HTERT RPE-1 (cell line): ENCODE measurements around the gene LMCD1.

ENCODE experiments used
- in situ Hi-C: fragments of 300-500 bp; cut with MboI; formaldehyde crosslinking; loops from 4 replicates; pipeline ENCODE4 v1.14.3; 2020; ENCODE audit warnings: low sequenced_read_pairs

The LMCD1 gene

GRCh38 chr3:8482960-8483665, 18.5 kb upstream of the LMCD1 start:
- in situ Hi-C loops = no loop called here

GRCh38 chr3:8484409-8485140, 17.0 kb upstream of the LMCD1 start:
- in situ Hi-C loops = no loop called here

DNA sequence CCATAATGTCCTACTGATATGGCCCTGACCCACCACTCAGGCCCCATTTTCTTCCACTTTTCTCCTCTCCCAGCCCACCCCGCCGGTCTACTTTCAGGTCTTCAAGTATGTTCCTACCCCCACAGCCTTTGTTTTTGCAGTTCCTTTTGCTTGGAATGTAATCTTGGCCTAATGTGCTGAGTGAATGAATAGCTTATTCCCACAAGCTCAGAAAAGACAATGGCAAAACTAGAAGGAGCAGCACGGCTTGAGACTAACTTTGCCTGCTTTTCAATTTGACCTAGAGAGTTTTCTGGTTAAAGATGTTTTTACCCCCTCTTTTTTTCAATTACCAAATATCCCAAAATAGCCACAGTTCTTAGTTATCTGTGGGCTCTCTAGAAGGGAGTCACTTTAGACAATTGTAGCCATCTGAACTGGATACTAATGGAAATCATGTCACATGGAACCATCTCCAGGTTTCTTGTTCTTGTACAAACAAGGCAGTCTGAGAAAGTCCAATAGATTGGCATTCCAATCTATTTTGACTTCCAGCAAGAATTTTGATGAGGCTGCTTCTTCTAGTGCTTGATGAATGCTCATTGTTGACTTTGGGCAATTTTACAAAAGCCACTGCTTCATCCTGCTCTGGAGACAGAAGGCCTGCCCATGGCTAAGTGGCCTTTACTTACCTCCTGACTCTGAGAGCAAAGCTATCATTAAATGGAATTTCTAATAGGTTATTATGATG, 16.3 kb upstream of the LMCD1 start:
- in situ Hi-C loops = no loop called here

- in situ Hi-C loops = no loop called here
These were observed 15.7 kb upstream of the LMCD1 start for GRCh38 chr3:8485943-8486342.

- in situ Hi-C loops = no loop called here
These were observed 15.2 kb upstream of the LMCD1 start for GRCh38 chr3:8486434-8486833.

DNA sequence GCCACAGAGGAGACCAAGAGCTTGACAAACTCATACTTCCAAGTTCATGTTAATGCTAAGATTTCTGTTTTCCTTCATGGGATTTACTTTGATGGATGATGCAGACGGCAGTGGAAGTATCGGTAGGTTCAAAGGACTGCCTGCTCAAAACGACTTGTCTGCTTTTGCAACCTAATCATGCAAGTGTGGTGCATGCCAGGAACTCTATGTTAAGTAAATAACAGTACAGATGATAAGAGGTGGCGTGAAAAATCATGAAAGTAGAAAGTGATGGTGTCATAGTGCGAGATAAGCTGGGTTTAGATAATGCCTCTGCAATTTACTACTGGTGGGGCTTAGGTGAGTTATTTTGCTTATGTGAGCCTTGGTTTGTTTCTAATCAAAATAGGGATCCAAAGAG, 14.7 kb upstream of the LMCD1 start:
- in situ Hi-C loops = no loop called here

DNA sequence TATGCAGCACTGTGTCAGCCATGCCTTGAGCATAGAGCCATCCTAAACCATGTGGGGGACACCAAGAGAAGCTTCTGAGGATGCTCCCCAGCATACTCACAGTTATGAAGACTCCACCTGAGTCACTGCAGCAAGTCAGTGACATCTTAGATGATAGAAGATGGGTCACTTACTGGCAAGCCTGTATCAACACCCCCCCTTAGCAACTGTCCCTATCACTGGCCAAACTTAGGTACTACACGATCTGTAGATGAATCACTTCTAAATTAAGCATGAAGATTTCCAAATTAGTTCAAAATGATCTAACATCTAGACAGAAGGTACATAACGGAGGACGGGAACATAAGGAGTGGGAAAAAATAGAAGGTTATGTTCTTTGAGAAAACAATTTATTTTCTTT, 13.2 kb upstream of the LMCD1 start:
- in situ Hi-C loops = no loop called here

- in situ Hi-C loops = no loop called here
These were observed 12.7 kb upstream of the LMCD1 start for GRCh38 chr3:8488877-8489276.

DNA sequence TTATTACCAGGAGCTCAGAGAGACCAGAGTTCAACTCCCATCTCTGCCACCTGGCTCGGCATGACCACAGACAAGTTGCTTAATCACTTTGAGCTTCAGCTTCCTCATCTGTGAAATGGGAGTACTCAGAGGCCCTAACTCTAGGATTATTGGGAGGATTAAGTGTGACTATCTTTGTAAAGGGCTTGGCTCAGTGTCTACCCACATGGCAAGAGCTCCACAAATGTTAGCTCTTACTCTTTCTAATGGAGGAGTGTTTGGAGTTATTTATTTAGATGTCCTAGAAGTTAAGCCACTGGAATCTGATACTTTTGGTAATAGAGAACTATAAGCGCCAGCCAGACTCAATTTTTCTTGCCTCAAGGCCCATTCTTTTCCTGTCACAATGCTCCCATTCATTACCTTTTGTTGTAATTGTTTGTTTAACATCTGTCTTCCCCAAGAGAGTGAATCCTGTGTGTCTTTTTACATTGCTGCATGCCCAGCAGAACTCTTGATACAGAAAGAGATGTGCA, 12.3 kb upstream of the LMCD1 start:
- in situ Hi-C loops = no loop called here

- in situ Hi-C loops = no loop called here
These were observed 11.5 kb upstream of the LMCD1 start for GRCh38 chr3:8490079-8490552.

DNA sequence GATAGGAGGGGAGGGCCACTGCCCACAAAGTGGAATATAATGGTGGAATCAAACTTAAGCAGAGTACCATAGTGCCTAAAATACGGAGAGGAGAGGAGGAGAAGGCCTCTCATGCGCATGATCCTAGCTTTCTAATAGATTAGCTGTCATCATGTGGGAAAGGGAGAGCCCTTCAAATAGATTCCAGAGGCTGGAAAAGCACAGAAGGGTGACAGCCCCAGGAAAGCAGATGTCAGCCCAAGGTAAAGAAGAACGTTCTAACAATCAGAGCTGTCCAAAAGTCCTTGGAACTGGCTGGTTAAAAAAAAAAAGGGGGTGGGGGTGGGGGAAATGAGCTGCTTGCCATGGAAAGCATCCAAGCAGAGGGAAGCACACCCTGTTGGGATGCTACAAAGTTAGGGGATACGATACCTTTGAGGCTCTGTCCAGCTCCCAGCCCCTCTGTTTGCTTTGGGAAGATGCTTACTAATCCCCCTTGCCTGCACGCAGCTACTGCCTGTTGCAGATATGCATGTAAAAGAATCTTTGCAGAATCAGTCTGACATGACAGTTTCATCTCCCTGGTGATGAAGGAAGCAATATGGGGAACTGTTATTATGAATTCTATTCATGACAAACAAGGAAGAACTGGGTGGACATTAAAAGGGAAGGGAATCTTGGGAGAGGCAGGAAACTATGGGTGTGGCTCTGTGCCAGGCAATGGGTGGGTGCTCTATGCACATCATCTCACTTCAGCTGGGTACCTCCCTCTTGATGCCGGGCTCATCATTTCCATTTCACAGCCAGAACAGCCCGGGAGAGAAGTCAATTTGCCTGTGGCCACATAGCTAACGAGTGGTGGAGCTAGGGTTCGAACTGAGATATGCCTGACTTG, 10.1 kb upstream of the LMCD1 start:
- in situ Hi-C loops = no loop called here

DNA sequence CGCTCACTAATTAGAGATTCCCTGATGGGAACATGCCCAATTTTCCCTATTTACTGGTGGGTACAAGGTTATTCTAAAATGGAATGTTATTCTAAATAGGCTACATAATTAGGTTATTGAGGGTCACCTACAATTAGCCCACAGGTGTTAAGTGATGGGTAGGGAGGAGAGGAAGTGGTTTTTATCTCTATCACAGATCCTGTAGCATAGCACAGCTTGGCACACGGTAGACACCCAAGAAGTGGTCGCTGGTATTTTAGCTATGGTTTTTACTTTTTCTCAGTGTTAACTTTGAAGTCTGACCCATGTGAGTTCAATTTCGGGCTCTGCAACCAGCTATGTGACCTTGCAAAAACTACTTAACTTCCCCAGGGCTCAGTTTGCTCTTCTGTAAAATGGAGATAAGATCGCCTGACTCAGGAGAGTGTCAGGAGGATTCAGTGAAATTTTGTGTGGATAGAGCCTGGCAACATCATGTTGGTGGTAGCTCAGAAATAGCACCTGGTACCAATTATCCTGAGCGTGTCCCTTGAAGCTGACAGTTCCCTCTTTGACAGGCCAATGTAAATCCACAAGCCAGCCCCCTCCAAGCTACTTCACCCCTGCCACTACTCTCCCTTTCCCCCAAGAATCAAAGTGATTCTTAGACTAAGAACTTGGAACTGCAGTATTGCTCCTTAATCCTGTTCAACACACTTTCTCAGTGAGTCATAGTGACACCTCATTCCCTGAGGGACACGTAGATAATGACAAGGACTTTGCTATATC, 8.7 kb upstream of the LMCD1 start:
- in situ Hi-C loops = no loop called here

GRCh38 chr3:8493744-8494143, 7.9 kb upstream of the LMCD1 start:
- in situ Hi-C loops = no loop called here

GRCh38 chr3:8494327-8494726, 7.3 kb upstream of the LMCD1 start:
- in situ Hi-C loops = no loop called here

DNA sequence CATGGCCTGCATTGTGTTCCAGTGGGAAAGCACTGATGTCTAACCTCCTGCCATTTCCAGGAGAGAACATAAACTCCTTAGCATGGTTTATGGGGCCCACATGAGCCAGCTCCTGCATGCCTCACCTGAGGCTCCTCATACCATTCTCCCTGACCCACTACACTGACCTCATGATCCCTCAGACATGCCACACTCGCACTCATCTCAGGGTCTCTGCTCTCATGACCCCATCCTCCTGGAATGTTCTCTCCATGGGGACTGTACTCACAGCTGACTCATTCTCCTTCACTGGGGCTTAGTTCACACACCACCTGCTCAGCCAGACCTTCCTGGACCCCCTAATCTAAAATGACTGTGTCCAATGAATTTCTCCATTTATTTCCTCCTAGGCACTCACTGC, 4.0 kb upstream of the LMCD1 start:
- in situ Hi-C loops = no loop called here

GRCh38 chr3:8499181-8499611, 2.4 kb upstream of the LMCD1 start:
- in situ Hi-C loops = no loop called here

GRCh38 chr3:8500319-8500988, 1.2 kb upstream of the LMCD1 start:
- in situ Hi-C loops = no loop called here

DNA sequence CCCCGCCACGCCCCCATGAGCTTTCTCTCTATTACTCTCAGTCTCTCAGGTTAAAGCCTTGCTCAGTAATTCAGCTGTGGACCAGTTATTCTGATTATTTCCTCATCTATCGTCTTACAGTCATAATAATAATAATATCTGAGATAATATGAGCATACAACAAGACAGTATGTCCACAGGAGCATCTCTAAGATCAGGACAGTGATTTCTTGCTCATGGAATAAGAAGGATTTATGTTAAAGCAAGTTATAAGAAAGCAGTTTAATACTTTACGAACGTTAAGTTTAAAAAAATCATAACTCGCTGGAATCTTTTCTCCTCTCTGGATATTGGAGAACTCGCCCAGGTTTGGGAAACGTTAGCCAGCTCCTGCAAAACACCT, 643 bp upstream of the LMCD1 start:
- in situ Hi-C loops = no loop called here

GRCh38 chr3:8503461-8503860, 1.8 kb downstream of the LMCD1 start:
- in situ Hi-C loops = no loop called here
